ENCODE data around the gene LUZP1.

LUZP1 gene

DNA sequence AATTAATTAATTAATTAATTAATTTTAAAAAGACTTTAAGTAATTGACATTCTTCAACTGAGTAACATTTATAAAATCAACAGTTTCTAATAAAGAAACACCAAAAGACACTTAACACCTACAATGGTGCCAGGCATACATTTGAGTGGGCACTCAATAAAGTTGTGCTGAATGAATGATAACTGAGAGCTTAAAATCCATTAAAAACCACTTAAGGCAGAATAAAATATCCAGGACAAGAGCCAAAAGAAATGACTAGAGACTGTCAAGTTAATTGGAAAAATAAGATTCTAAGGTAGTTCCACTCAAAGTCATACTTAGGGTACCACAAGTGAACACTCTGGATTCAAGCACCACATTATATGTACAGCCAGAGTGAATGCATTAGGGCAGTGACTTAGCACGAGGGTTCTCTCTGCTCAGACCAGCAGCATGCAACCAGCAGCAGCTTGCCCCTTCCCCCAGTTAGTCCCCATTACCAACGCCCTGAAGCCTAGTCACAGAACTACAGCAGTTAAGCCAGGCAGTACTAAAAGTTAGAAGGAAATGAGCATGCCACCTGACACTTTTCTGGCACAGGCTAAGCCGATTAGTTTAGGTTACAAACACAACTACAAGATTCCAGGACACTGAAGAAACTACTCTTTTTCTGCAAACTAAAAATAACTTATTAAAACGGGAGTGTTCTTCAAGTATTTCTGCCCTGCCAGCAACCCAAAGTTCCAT is 46.5 kb downstream of the LUZP1 start:
- Histone ChIP-seq H3K4me1 (ENCODE audit: control extremely low read depth in 1 of 4, control insufficient read depth in 4 of 4, insufficient read depth in 4 of 4, low read length in 3 of 4) (peaks cover 0 to 33% (median 20%) of the 10 kb centered on the region in 4 experiments), H3K36me3 (ENCODE audit: control insufficient read depth in 4 of 4, insufficient read depth in 4 of 4, low read length in 3 of 4) (no peaks in the 10 kb centered on the region), H3K9me3 (ENCODE audit: control extremely low read depth in 1 of 5, control insufficient read depth in 4 of 5, insufficient read depth in 2 of 5, low read depth in 1 of 5, low read length in 4 of 5) (no peaks in the 10 kb centered on the region), H3K27me3 (replicated peaks in 2 of 5; ENCODE audit: control insufficient read depth in 4 of 5, insufficient read depth in 5 of 5, low read length in 4 of 5) (no peaks in the 10 kb centered on the region), H3K4me3 (ENCODE audit: control insufficient read depth in 1 of 7, extremely low read depth in 1 of 7, insufficient read depth in 4 of 7, low read depth in 2 of 7, low read length in 6 of 7) (no peak overlapping the region), H3K27ac (ENCODE audit: insufficient read depth in 1 of 2, low read depth in 1 of 2, low read length in 2 of 2, poor library complexity in 1 of 2, severe bottlenecking in 2 of 2) (no peak overlapping the region)
- POLR2A ChIA-PET: interaction anchor here (1.2 kb wide), 1 partner anchor 94 kb away, joined by 3 read pairs; no protein-coding TSS in a partner anchor
- CTCF ChIA-PET: interaction anchor here (0.6 to 2.3 kb wide), 5 partner anchors 14 to 231 kb away, joined by 3 to 6 read pairs (median 3); no protein-coding TSS in a partner anchor
- peak in 2 of 3 donors; percentile 26 to 43 for DNase-seq
- 35% methylated on average over 3 of the region's 4 CpGs for WGBS (ENCODE audit: insufficient coverage)

DNA sequence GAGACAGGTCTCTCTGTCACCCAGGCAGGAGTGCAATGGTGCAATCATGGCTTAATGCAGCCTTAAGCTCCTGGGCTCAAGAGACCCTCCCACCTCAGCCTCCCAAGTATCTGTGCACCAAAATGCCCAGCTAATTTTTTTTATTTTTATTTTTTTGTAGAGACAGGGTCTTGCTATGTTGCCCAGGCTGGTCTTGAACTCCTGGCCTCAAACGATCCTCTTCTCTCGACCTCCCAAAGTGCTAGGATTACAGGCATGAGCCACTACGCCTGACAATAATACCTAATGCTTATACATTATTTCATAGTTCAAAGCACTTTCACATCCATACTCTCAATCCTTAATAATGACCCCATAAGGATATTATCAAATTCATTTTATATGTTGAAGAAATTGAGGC is 48.3 kb downstream of the LUZP1 start:
- ChIA-PET CTCF (interaction anchor here (1.0 to 4.0 kb wide), 9 partner anchors 10 to 74 kb away, joined by 3 to 19 read pairs (median 6); no protein-coding TSS in a partner anchor), POLR2A (interaction anchor here (0.6 to 0.7 kb wide), 2 partner anchors 35 to 121 kb away, joined by 4 read pairs; no protein-coding TSS in a partner anchor)
- H3K27ac ChIP-seq (ENCODE audit: insufficient read depth in 1 of 2, low read depth in 1 of 2, low read length in 2 of 2, poor library complexity in 1 of 2, severe bottlenecking in 2 of 2): peak overlapping the region in 1 of 2 experiments; percentile 87
- H3K9me3 ChIP-seq (ENCODE audit: control extremely low read depth in 1 of 5, control insufficient read depth in 4 of 5, insufficient read depth in 2 of 5, low read depth in 1 of 5, low read length in 4 of 5): no peaks in the 10 kb centered on the region
- no peaks in the 10 kb centered on the region for H3K36me3 ChIP-seq (ENCODE audit: control insufficient read depth in 4 of 4, insufficient read depth in 4 of 4, low read length in 3 of 4)
- DNase-seq: no peak
- peak overlapping the region in 1 of 7 experiments; percentile 2 for H3K4me3 ChIP-seq (ENCODE audit: control insufficient read depth in 1 of 7, extremely low read depth in 1 of 7, insufficient read depth in 4 of 7, low read depth in 2 of 7, low read length in 6 of 7)
- peaks cover 0 to 39% (median 22%) of the 10 kb centered on the region in 4 experiments for H3K4me1 ChIP-seq (ENCODE audit: control extremely low read depth in 1 of 4, control insufficient read depth in 4 of 4, insufficient read depth in 4 of 4, low read length in 3 of 4)
- WGBS (ENCODE audit: insufficient coverage): 100% methylated on average over 3 of the region's 3 CpGs
- no peaks in the 10 kb centered on the region for H3K27me3 ChIP-seq (replicated peaks in 2 of 5; ENCODE audit: control insufficient read depth in 4 of 5, insufficient read depth in 5 of 5, low read length in 4 of 5)

DNA sequence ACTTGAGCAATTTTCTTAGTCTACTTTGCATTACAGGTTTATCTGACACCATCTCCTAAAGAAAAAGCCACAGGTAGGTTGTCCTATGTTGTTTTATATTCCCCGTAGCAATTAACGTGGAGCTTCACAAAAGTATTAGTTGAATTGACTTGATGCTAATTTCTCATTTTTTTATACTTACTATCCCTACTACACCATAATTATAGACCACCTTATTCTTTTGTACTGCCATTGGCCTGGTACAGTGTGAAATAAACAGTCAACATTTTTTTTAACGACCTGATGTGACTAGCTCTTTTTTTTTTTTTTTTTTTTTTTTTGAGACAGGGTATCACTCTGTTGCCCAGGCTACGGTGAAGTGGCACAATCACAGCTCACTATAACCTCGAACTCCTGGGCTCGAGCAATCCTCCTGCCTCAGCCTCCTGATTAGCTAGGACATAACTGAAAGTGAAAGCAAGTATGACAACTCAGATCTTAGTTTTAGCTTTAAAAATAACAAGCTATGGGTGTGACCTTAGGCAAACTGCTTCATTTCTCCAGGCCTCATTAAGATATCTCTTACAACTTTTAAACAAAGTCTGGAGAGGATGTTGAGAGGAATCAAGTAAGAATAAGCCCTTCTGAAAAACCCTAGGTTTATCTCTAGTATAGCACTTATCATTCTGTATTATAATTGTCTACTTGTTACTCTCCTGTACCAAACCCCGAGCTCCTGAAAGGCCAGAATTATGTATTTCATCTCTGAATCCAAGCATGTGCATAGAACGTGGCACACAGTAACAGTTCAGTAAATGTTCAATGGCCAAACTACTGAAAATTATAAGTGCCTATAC is 49.5 kb downstream of the LUZP1 start:
- no peaks in the 10 kb centered on the region for H3K9me3 ChIP-seq (ENCODE audit: control extremely low read depth in 1 of 5, control insufficient read depth in 4 of 5, insufficient read depth in 2 of 5, low read depth in 1 of 5, low read length in 4 of 5)
- CTCF ChIA-PET: interaction anchor here (0.6 to 4.0 kb wide), 9 partner anchors 9 to 75 kb away, joined by 3 to 19 read pairs (median 6); no protein-coding TSS in a partner anchor
- H3K36me3 ChIP-seq (ENCODE audit: control insufficient read depth in 4 of 4, insufficient read depth in 4 of 4, low read length in 3 of 4): no peaks in the 10 kb centered on the region
- peaks cover 0 to 51% (median 32%) of the 10 kb centered on the region in 4 experiments for H3K4me1 ChIP-seq (ENCODE audit: control extremely low read depth in 1 of 4, control insufficient read depth in 4 of 4, insufficient read depth in 4 of 4, low read length in 3 of 4)
- H3K27me3 ChIP-seq (replicated peaks in 2 of 5; ENCODE audit: control insufficient read depth in 4 of 5, insufficient read depth in 5 of 5, low read length in 4 of 5): no peaks in the 10 kb centered on the region
- WGBS (ENCODE audit: insufficient coverage): 22% methylated on average over 4 of the region's 8 CpGs
- H3K27ac ChIP-seq (ENCODE audit: insufficient read depth in 1 of 2, low read depth in 1 of 2, low read length in 2 of 2, poor library complexity in 1 of 2, severe bottlenecking in 2 of 2): peak overlapping the region; percentile 50 to 87
- DNase-seq: peak in 2 of 3 donors; percentile 75 to 81
- POLR2A ChIA-PET: no interaction called here
- peak overlapping the region in 5 of 7 experiments; percentile 7 to 45 (median 43) for H3K4me3 ChIP-seq (ENCODE audit: control insufficient read depth in 1 of 7, extremely low read depth in 1 of 7, insufficient read depth in 4 of 7, low read depth in 2 of 7, low read length in 6 of 7)

DNA sequence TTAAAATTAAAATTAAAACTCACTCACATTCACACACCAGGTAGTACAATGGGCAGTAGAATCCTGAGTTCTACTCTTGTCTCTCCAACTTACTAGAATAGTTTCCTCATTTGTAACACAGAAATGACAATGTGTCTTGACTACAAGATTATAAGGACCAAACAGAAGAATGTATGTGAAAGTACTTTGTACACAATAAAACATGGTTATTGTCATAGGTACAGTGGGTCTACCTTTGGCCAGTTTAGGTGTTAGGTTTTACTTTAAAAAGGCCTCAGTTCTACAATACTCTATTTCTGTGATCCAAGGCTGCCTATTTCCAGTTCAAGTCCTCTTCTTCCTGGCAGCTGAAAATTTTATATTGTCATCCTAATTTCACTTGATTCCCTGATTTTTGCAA is 50.2 kb downstream of the LUZP1 start:
- ChIA-PET POLR2A (no interaction called here), CTCF (interaction anchor here (0.8 to 4.0 kb wide), 5 partner anchors 9 to 66 kb away, joined by 3 to 19 read pairs (median 6); no protein-coding TSS in a partner anchor)
- Histone ChIP-seq H3K4me1 (ENCODE audit: control extremely low read depth in 1 of 4, control insufficient read depth in 4 of 4, insufficient read depth in 4 of 4, low read length in 3 of 4) (peaks cover 4 to 51% (median 32%) of the 10 kb centered on the region in 4 experiments), H3K27me3 (replicated peaks in 2 of 5; ENCODE audit: control insufficient read depth in 4 of 5, insufficient read depth in 5 of 5, low read length in 4 of 5) (no peaks in the 10 kb centered on the region), H3K27ac (ENCODE audit: insufficient read depth in 1 of 2, low read depth in 1 of 2, low read length in 2 of 2, poor library complexity in 1 of 2, severe bottlenecking in 2 of 2) (peak overlapping the region in 1 of 2 experiments; percentile 87), H3K9me3 (ENCODE audit: control extremely low read depth in 1 of 5, control insufficient read depth in 4 of 5, insufficient read depth in 2 of 5, low read depth in 1 of 5, low read length in 4 of 5) (no peaks in the 10 kb centered on the region), H3K4me3 (ENCODE audit: control insufficient read depth in 1 of 7, extremely low read depth in 1 of 7, insufficient read depth in 4 of 7, low read depth in 2 of 7, low read length in 6 of 7) (no peak overlapping the region), H3K36me3 (ENCODE audit: control insufficient read depth in 4 of 4, insufficient read depth in 4 of 4, low read length in 3 of 4) (no peaks in the 10 kb centered on the region)
- DNase-seq: no peak

DNA sequence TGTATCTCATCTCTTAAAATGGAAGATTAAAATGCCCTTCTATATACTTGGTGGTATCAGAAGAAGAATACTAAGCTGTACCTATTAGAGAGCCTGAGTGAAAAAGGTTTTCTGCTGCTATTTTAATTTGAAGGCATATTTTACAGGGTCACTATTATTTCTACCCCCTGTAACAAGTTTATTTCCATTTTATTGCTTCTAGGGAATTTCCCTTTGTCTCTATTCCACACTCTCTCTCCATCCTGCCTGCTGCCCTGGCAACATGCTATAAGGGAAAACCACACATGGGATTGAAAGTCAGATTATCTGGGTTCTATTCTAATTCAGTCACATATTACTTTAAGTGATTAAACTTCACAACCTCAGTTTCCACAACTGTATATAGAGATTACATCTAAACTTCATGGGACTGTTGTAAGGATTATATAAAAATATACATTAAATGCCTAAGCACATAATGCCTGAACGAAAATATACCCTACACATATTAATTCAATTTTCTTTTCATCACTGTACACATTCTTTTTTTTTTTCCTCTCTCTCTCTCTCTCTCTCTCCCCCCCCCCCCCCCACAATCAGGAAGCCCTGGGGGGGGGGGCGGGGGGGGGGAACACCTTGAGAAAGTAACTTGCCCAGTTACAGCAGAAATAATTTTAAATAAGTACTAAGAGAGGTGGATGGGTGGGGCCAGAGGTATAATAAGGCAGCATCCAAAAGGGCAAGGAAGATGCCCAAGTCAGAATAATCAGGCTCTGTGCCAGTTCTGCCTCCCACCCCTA is 51.5 kb downstream of the LUZP1 start:
- peak overlapping the region in 1 of 2 experiments; percentile 5 for H3K27ac ChIP-seq (ENCODE audit: insufficient read depth in 1 of 2, low read depth in 1 of 2, low read length in 2 of 2, poor library complexity in 1 of 2, severe bottlenecking in 2 of 2)
- no peaks in the 10 kb centered on the region for H3K36me3 ChIP-seq (ENCODE audit: control insufficient read depth in 4 of 4, insufficient read depth in 4 of 4, low read length in 3 of 4)
- peaks cover 4 to 45% (median 29%) of the 10 kb centered on the region in 4 experiments for H3K4me1 ChIP-seq (ENCODE audit: control extremely low read depth in 1 of 4, control insufficient read depth in 4 of 4, insufficient read depth in 4 of 4, low read length in 3 of 4)
- H3K9me3 ChIP-seq (ENCODE audit: control extremely low read depth in 1 of 5, control insufficient read depth in 4 of 5, insufficient read depth in 2 of 5, low read depth in 1 of 5, low read length in 4 of 5): no peaks in the 10 kb centered on the region
- peak in 2 of 3 donors; percentile 47 to 50 for DNase-seq
- POLR2A ChIA-PET: no interaction called here
- H3K27me3 ChIP-seq (replicated peaks in 2 of 5; ENCODE audit: control insufficient read depth in 4 of 5, insufficient read depth in 5 of 5, low read length in 4 of 5): no peaks in the 10 kb centered on the region
- no CpG with 5 or more reads among the region's 2 CpGs for WGBS (ENCODE audit: insufficient coverage)
- no peak overlapping the region for H3K4me3 ChIP-seq (ENCODE audit: control insufficient read depth in 1 of 7, extremely low read depth in 1 of 7, insufficient read depth in 4 of 7, low read depth in 2 of 7, low read length in 6 of 7)
- CTCF ChIA-PET: interaction anchor here (4.0 kb wide), 1 partner anchor 67 kb away, joined by 19 read pairs; no protein-coding TSS in a partner anchor

DNA sequence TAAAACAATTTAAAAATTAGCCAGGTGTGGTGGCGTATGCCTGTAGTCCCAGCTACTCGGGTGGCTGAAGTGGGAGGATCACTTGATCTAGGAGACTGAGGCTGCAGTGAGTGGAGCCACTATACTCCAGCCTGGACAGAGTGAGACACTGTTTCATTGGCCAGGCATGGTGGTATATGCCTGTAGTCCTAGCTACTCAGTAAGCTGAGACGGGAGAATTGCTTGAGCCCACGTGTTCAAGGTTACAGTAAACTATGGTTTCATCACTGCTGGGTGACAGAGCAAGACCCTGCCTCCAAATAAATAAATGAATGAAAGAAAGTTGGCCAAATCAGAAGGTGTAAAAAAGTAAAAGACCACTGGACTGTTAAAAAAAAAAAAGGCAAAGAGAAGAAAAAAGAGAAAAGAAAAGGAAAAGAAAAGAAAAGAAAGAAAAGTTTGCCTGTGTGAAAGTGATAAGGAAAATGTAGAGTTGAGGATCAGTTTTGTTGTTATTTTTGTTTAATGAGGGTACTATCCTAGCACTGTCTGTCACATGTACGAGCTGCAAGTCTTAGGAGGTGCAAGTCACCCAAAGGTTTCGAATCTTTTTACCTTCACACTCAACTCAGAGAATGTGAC is 52.3 kb downstream of the LUZP1 start:
- Histone ChIP-seq H3K9me3 (ENCODE audit: control extremely low read depth in 1 of 5, control insufficient read depth in 4 of 5, insufficient read depth in 2 of 5, low read depth in 1 of 5, low read length in 4 of 5) (no peaks in the 10 kb centered on the region), H3K27me3 (replicated peaks in 2 of 5; ENCODE audit: control insufficient read depth in 4 of 5, insufficient read depth in 5 of 5, low read length in 4 of 5) (no peaks in the 10 kb centered on the region), H3K36me3 (ENCODE audit: control insufficient read depth in 4 of 4, insufficient read depth in 4 of 4, low read length in 3 of 4) (no peaks in the 10 kb centered on the region), H3K4me3 (ENCODE audit: control insufficient read depth in 1 of 7, extremely low read depth in 1 of 7, insufficient read depth in 4 of 7, low read depth in 2 of 7, low read length in 6 of 7) (no peak overlapping the region), H3K4me1 (ENCODE audit: control extremely low read depth in 1 of 4, control insufficient read depth in 4 of 4, insufficient read depth in 4 of 4, low read length in 3 of 4) (peaks cover 4 to 52% (median 35%) of the 10 kb centered on the region in 4 experiments), H3K27ac (ENCODE audit: insufficient read depth in 1 of 2, low read depth in 1 of 2, low read length in 2 of 2, poor library complexity in 1 of 2, severe bottlenecking in 2 of 2) (peak overlapping the region in 1 of 2 experiments; percentile 5)
- ChIA-PET CTCF (interaction anchor here (0.7 to 4.0 kb wide), 3 partner anchors 66 to 68 kb away, joined by 3 to 19 read pairs (median 3); no protein-coding TSS in a partner anchor), POLR2A (no interaction called here)
- 90% methylated on average over 4 of the region's 6 CpGs for WGBS (ENCODE audit: insufficient coverage)
- DNase-seq: no peak

Measured in common myeloid progenitor, CD34-positive (primary cell).